H1 (cell line): ENCODE measurements around the gene CHRNA4. TPM values are rescaled to one million over a fixed set of nuclear protein-coding genes. Genes with fewer than 3 reads are reported as not detected.

Source experiments
- CTCF ChIA-PET: fragments of 300-600 bp; sonication (Branson Sonifier 250); formaldehyde crosslinking; loops from one replicate; lab custom pipeline; 2021; ENCODE audit not compliant: partially characterized antibody; lab: Charles Lee
- POLR2A ChIA-PET: fragments of 300-600 bp; sonication (Branson Sonifier 250); formaldehyde crosslinking; loops from one replicate; lab custom pipeline; 2021; ENCODE audit warnings: inconsistent platforms; ENCODE audit not compliant: partially characterized antibody; lab: Charles Lee
- DNase-seq, 2 experiments: peaks; one replicate each; pipeline versions ENCODE4 v3.0.0 to v3.0.0-alpha.2; 2010 to 2022; ENCODE audit warnings: low spot score in 2 of 2, low read depth in 1 of 2, mixed read lengths in 1 of 2
- FAIRE-seq: peaks from 2 replicates; lab custom pipeline; 2011; peaks lifted over from hg19 to GRCh38; lab: Jason Lieb, UNC
- H2AFZ ChIP-seq: 2 replicates; pipeline ENCODE4 v1.8.1; 2012; ENCODE audit warnings: low read length, inconsistent platforms
- H2AK5ac ChIP-seq: 2 replicates; pipeline ENCODE4 v1.6.1; 2013; ENCODE audit warnings: low read depth, low read length
- H2BK120ac ChIP-seq: replicated peaks from 2 replicates; pipeline ENCODE3; 2013; ENCODE audit warnings: low read depth, low read length, inconsistent platforms
- H2BK12ac ChIP-seq: 2 replicates; pipeline ENCODE4 v1.6.1; 2013; ENCODE audit warnings: low read depth, low read length
- H2BK15ac ChIP-seq: 2 replicates; pipeline ENCODE4 v1.6.1; 2013; ENCODE audit warnings: low read length
- H2BK20ac ChIP-seq: 2 replicates; pipeline ENCODE4 v1.6.1; 2013; ENCODE audit warnings: low read length
- H2BK5ac ChIP-seq: 2 replicates; pipeline ENCODE4 v1.6.1; 2013; ENCODE audit warnings: low read depth, low read length
- H3K14ac ChIP-seq: 2 replicates; pipeline ENCODE4 v1.6.1; 2013; ENCODE audit warnings: inconsistent platforms; ENCODE audit not compliant: insufficient read length
- H3K18ac ChIP-seq: 2 replicates; pipeline ENCODE4 v1.6.1; 2013; ENCODE audit warnings: low read length; ENCODE audit errors: extremely low read depth
- H3K23ac ChIP-seq: 2 replicates; pipeline ENCODE4 v1.6.1; 2013; ENCODE audit warnings: inconsistent platforms; ENCODE audit not compliant: insufficient read length
- H3K23me2 ChIP-seq: 2 replicates; pipeline ENCODE4 v1.6.1; 2013; ENCODE audit warnings: low read depth, low read length
- H3K27ac ChIP-seq: 2 replicates; pipeline ENCODE4 v1.6.1; 2011; ENCODE audit warnings: low read depth, low read length, inconsistent platforms
- H3K27me3 ChIP-seq, 4 experiments: replicated peaks in 1 of 4; 1 replicate in 1 of 4; 2 replicates in 3 of 4; pipeline versions ENCODE4 v1.6.1 to v1.8.1; 2011 to 2013; ENCODE audit warnings: low read length in 3 of 4, mild to moderate bottlenecking in 3 of 4, inconsistent platforms in 2 of 4, mixed read lengths in 2 of 4, moderate library complexity in 1 of 4; ENCODE audit not compliant: control insufficient read depth in 3 of 4, insufficient read depth in 3 of 4; ENCODE audit errors: extremely low read depth in 1 of 4
- H3K36me3 ChIP-seq, 4 experiments: 2 replicates each; pipeline versions ENCODE4 v1.6.1 to v1.8.1; 2011 to 2013; ENCODE audit warnings: mild to moderate bottlenecking in 4 of 4, low read length in 3 of 4, moderate library complexity in 2 of 4, control low read depth in 1 of 4, inconsistent platforms in 1 of 4; ENCODE audit not compliant: insufficient read depth in 4 of 4, control insufficient read depth in 2 of 4
- H3K4ac ChIP-seq: replicated peaks from 2 replicates; pipeline ENCODE3; 2013; ENCODE audit warnings: low read length, low read depth, mixed read lengths, inconsistent platforms; ENCODE audit not compliant: insufficient read length
- H3K4me1 ChIP-seq, 4 experiments: replicated peaks in 1 of 4; 1 replicate in 1 of 4; 2 replicates in 3 of 4; pipeline versions ENCODE4 v1.6.1 to v1.8.1; 2011 to 2013; ENCODE audit warnings: low read length in 3 of 4, inconsistent platforms in 2 of 4, mixed read lengths in 1 of 4; ENCODE audit not compliant: insufficient read depth in 4 of 4, control insufficient read depth in 3 of 4
- H3K4me2 ChIP-seq, 2 experiments: 2 replicates each; pipeline versions ENCODE4 v1.6.1 to v1.8.1; 2011 to 2013; ENCODE audit warnings: low read depth in 2 of 2, low read length in 2 of 2, control low read depth in 1 of 2, inconsistent platforms in 1 of 2, mild to moderate bottlenecking in 1 of 2; ENCODE audit not compliant: insufficient read depth in 1 of 2
- H3K4me3 ChIP-seq, 4 experiments: fragments of 200-600, 300-600 bp in 1 of 4; sonication (generic), shearing (Covaris generic), sonication (Bioruptor Twin) in 1 of 4; 2 replicates each; pipeline versions ENCODE4 v1.5.1 to v1.8.1; 2011 to 2016; ENCODE audit warnings: low read length in 4 of 4, low read depth in 3 of 4, control low read depth in 2 of 4, inconsistent platforms in 2 of 4, mild to moderate bottlenecking in 2 of 4, mixed read lengths in 1 of 4, moderate library complexity in 1 of 4; ENCODE audit not compliant: insufficient read depth in 2 of 4; ENCODE audit errors: extremely low read depth in 1 of 4
- H3K56ac ChIP-seq: replicated peaks from 2 replicates; pipeline ENCODE3; 2013; ENCODE audit warnings: low read depth, mild to moderate bottlenecking, mixed read lengths, low read length, inconsistent platforms; ENCODE audit not compliant: insufficient read length
- H3K79me1 ChIP-seq: 2 replicates; pipeline ENCODE4 v1.6.1; 2013; ENCODE audit warnings: low read depth, low read length, control low read depth
- H3K79me2 ChIP-seq, 2 experiments: 2 replicates each; pipeline versions ENCODE4 v1.6.1 to v1.8.1; 2012 to 2013; ENCODE audit warnings: low read length in 2 of 2, mild to moderate bottlenecking in 2 of 2, inconsistent platforms in 1 of 2; ENCODE audit not compliant: insufficient read depth in 2 of 2, control insufficient read depth in 1 of 2
- H3K9ac ChIP-seq, 4 experiments: replicated peaks in 1 of 4; 1 replicate in 1 of 4; 2 replicates in 3 of 4; pipeline versions ENCODE4 v1.6.1 to v1.8.1; 2011 to 2013; ENCODE audit warnings: low read depth in 3 of 4, low read length in 3 of 4, control low read depth in 2 of 4, mild to moderate bottlenecking in 2 of 4, moderate library complexity in 2 of 4, inconsistent platforms in 1 of 4; ENCODE audit errors: extremely low read depth in 1 of 4
- H3K9me3 ChIP-seq, 2 experiments: 2 replicates each; pipeline versions ENCODE4 v1.6.1 to v1.8.1; 2012 to 2013; ENCODE audit warnings: mild to moderate bottlenecking in 2 of 2, moderate library complexity in 2 of 2, control low read depth in 1 of 2, inconsistent platforms in 1 of 2, low read depth in 1 of 2, low read length in 1 of 2, mixed read lengths in 1 of 2; ENCODE audit not compliant: insufficient read depth in 2 of 2
- H4K20me1 ChIP-seq, 2 experiments: replicated peaks in 1 of 2; 2 replicates each; pipeline versions ENCODE3 to v1.8.1; 2011 to 2013; ENCODE audit warnings: inconsistent platforms in 2 of 2, low read length in 2 of 2, mild to moderate bottlenecking in 1 of 2; ENCODE audit not compliant: insufficient read depth in 2 of 2, control insufficient read depth in 1 of 2
- H4K5ac ChIP-seq: 2 replicates; pipeline ENCODE4 v1.6.1; 2013; ENCODE audit warnings: low read length, low read depth, mixed read lengths, inconsistent platforms; ENCODE audit not compliant: insufficient read length
- H4K8ac ChIP-seq: 2 replicates; pipeline ENCODE4 v1.8.0; 2013; ENCODE audit warnings: mild to moderate bottlenecking, moderate library complexity, low read length, inconsistent platforms; ENCODE audit not compliant: insufficient read depth; ENCODE audit errors: extremely low read depth
- H4K91ac ChIP-seq: replicated peaks from 2 replicates; pipeline ENCODE3; 2013; ENCODE audit warnings: low read length, mixed read lengths, inconsistent platforms; ENCODE audit not compliant: insufficient read length
- ASH2L ChIP-seq: fragments of 200-600, 300-600 bp; sonication (generic); IDR thresholded peaks from one replicate; pipeline ENCODE4 v1.7.1; 2017; ENCODE audit warnings: low read length
- BCL11A ChIP-seq, 2 experiments: IDR thresholded peaks; one replicate each; pipeline ENCODE4 v1.6.1; 2011; ENCODE audit warnings: low read depth in 2 of 2, low read length in 2 of 2, mild to moderate bottlenecking in 2 of 2
- CBX8 ChIP-seq: fragments of 300-800, 300-1000 bp; sonication (generic); IDR thresholded peaks from 2 replicates; pipeline ENCODE4 v1.7.1; 2016; ENCODE audit warnings: low read depth, low read length, borderline replicate concordance
- CREB1 ChIP-seq: IDR thresholded peaks from 2 replicates; pipeline ENCODE4 v1.6.1; 2012; ENCODE audit warnings: inconsistent platforms
- CTBP2 ChIP-seq: IDR thresholded peaks from 2 replicates; pipeline ENCODE4 v1.7.0; 2011; ENCODE audit warnings: borderline replicate concordance, mild to moderate bottlenecking, moderate library complexity, mixed read lengths, low read length; ENCODE audit not compliant: insufficient read depth, insufficient read length
- KDM1A ChIP-seq: fragments of 200-600, 300-600 bp; sonication (generic); IDR thresholded peaks from 2 replicates; pipeline ENCODE4 v1.7.1; 2016; ENCODE audit warnings: mild to moderate bottlenecking, low read length, borderline replicate concordance
- KDM4A ChIP-seq: IDR thresholded peaks from one replicate; pipeline ENCODE4 v1.7.1; 2012; ENCODE audit warnings: low read depth, mild to moderate bottlenecking, moderate library complexity, low read length, inconsistent platforms; ENCODE audit not compliant: severe bottlenecking
- NANOG ChIP-seq: IDR thresholded peaks from 2 replicates; pipeline ENCODE4 v1.6.1; 2011; ENCODE audit warnings: low read length, low read depth, mild to moderate bottlenecking, inconsistent platforms; ENCODE audit not compliant: insufficient read depth, poor library complexity, severe bottlenecking
- POU5F1 ChIP-seq: IDR thresholded peaks from 2 replicates; pipeline ENCODE4 v1.6.1; 2011; ENCODE audit warnings: low read depth, mild to moderate bottlenecking, low read length, moderate library complexity
- RFX5 ChIP-seq: IDR thresholded peaks from 2 replicates; pipeline ENCODE4 v1.6.1; 2011; ENCODE audit warnings: low read depth, low read length, improper control_type of control experiment, borderline replicate concordance
- RXRA ChIP-seq: IDR thresholded peaks from 2 replicates; pipeline ENCODE4 v1.6.1; 2011; ENCODE audit warnings: low read depth, mild to moderate bottlenecking, low read length, moderate library complexity; ENCODE audit not compliant: insufficient read depth
- SP1 ChIP-seq: IDR thresholded peaks from 2 replicates; pipeline ENCODE4 v1.6.1; 2011; ENCODE audit warnings: low read depth, low read length
- SRF ChIP-seq: IDR thresholded peaks from 2 replicates; pipeline ENCODE4 v1.6.1; 2011; ENCODE audit warnings: mild to moderate bottlenecking, low read depth, low read length, moderate library complexity
- ZNF274 ChIP-seq: IDR thresholded peaks from 2 replicates; pipeline ENCODE4 v1.7.0; 2012; ENCODE audit warnings: low read length, borderline replicate concordance; ENCODE audit errors: extremely low read depth
- WGBS, 2 experiments: shearing (Covaris generic) in 1 of 2; methylation state at CpG; one replicate each; pipeline versions ENCODE4 v1.1.6 to v1.1.7; 2013 to 2015; ENCODE audit warnings: low lambda C conversion rate in 2 of 2, mixed read lengths in 2 of 2, inconsistent platforms in 1 of 2, low coverage in 1 of 2, missing lambda C conversion rate in 1 of 2; ENCODE audit not compliant: insufficient replicate concordance in 2 of 2, insufficient coverage in 1 of 2, insufficient read length in 1 of 2; ENCODE audit errors: extremely low coverage in 1 of 2, missing lambda C conversion rate in 1 of 2; 5-methylcytosine and 5-hydroxymethylcytosine counted together
- polyA plus RNA-seq, 7 experiments: library from polyadenylated mRNA; depleted of rRNA in 3 of 7; stranded (reverse) in 5 of 7; unstranded in 2 of 7; fragments of >200 nt in 5 of 7; fragments of 200-250 nt in 2 of 7; gene quantifications; 1 replicate in 5 of 7; 2 replicates in 1 of 7; 4 replicates in 1 of 7; pipeline versions ENCODE4 v1.2.1 to v1.2.3, GENCODE V29; 2011 to 2013; ENCODE audit warnings: missing spikeins in 2 of 7, mixed read lengths in 2 of 7
- total RNA-seq: library from RNA; stranded (reverse); fragmentation: NEBNext Ultra II Directional; extraction: Animal tissue kit (Norgen Biotek cat#: 25700); gene quantifications from 2 replicates; pipeline ENCODE4 v1.2.1, GENCODE V29; 2021

CHRNA4 gene
- total and polyA plus RNA-seq, 2 of the 8 experiments (the other 6 are each of a cell fraction or from before 2014, with no cell fraction given), result 4.3 to 5.7 TPM

- POLR2A ChIA-PET, result interaction anchor here (0.6 to 2.8 kb wide), 5 partner anchors 44 to 73 kb away, joined by 3 to 7 read pairs (median 3); partner anchors contain the start of gene NKAIN4
- CTCF ChIA-PET, result interaction anchor here (0.7 to 9.9 kb wide), 7 partner anchors 12 to 654 kb away, joined by 3 to 81 read pairs (median 9); no protein-coding TSS in a partner anchor
- H3K79me2 ChIP-seq, result no peaks in the 10 kb centered on the region
- no peaks in the 10 kb centered on the region for H3K36me3 ChIP-seq
- H4K91ac ChIP-seq, result no peak overlapping the region
- no peak overlapping the region for H3K4me2 ChIP-seq
- no peak overlapping the region for H2BK12ac ChIP-seq
- no peak overlapping the region for H2AFZ ChIP-seq
- no peak overlapping the region for H2BK20ac ChIP-seq
- H3K9ac ChIP-seq, result no peak overlapping the region
- H3K23me2 ChIP-seq, result peaks cover 3% of the 10 kb centered on the region; the same call in 1 of the 2 replicates
- 94% methylated on average over 11 of the region's 11 CpGs; no CpG with 5 or more reads in 1 of the 2 experiments for WGBS, 2 experiments
- no peak overlapping the region for H3K14ac ChIP-seq
- H3K56ac ChIP-seq, result no peak overlapping the region
- H2AK5ac ChIP-seq, result 0 out of 2 replicates have a peak overlapping the region, but pooled peaks have one; percentile 53
- peaks cover 0 to 24% (median 20%) of the 10 kb centered on the region in 4 experiments; a peak in 6 of 7 replicates for H3K4me1 ChIP-seq
- no peaks in the 10 kb centered on the region for H3K79me1 ChIP-seq
- H4K5ac ChIP-seq, result no peak overlapping the region
- DNase-seq (no peak), FAIRE-seq (no peak)
- 0 out of 2 replicates have a peak overlapping the region, but pooled peaks have one; percentile 61 for H2BK15ac ChIP-seq
- H3K27ac ChIP-seq, result no peak overlapping the region
- no peak overlapping the region for H3K4me3 ChIP-seq
- H4K20me1 ChIP-seq, result no peaks in the 10 kb centered on the region
- no peak overlapping the region; the same call in 1 of the 2 replicates for H4K8ac ChIP-seq
- H2BK5ac ChIP-seq, result no peak overlapping the region
- H2BK120ac ChIP-seq, result no peak overlapping the region
- no peak overlapping the region for H3K23ac ChIP-seq
- H3K9me3 ChIP-seq, result no peaks in the 10 kb centered on the region
- H3K27me3 ChIP-seq, result peaks cover 0 to 9% (median 4%) of the 10 kb centered on the region in 4 experiments; a peak in 3 of 7 replicates
- H3K4ac ChIP-seq, result peak overlapping the region; percentile 53
- peak overlapping the region; percentile 48; the same call in 1 of the 2 replicates for H3K18ac ChIP-seq
- no peak for TF ChIP-seq CTBP2
- TF ChIP-seq POU5F1, result no peak
- no peak for TF ChIP-seq ZNF274
- TF ChIP-seq BCL11A (IDR thresholded peaks at IDR 0.05; ENCODE audit: low read depth in 2 of 2, low read length in 2 of 2), result no peak
- no peak for TF ChIP-seq NANOG
- TF ChIP-seq SP1, result no peak
- TF ChIP-seq CBX8, result no peak
- no peak for TF ChIP-seq RXRA
- no peak for TF ChIP-seq ASH2L
- TF ChIP-seq KDM4A, result no peak
- no peak for TF ChIP-seq RFX5
- no peak for TF ChIP-seq SRF
- TF ChIP-seq CREB1, result no peak
- no peak for TF ChIP-seq KDM1A
Measured at GRCh38 chr20:63297371-63297781, 63.8 kb downstream of the CHRNA4 start.
